ENCODE data around the gene ZMYM4. TPM values are rescaled to one million over a fixed set of nuclear protein-coding genes. Genes with fewer than 3 reads are reported as not detected.

Gene ZMYM4
- polyA plus RNA-seq, 1 donor (not counting 4 experiments of a cell fraction or from before 2014, with no cell fraction given), result 24.8 TPM

GRCh38 chr1:35264035-35264434 is 4.5 kb upstream of the ZMYM4 start:
- no peak overlapping the region for H3K4me3 ChIP-seq (ENCODE audit: control insufficient read depth in 2 of 3, extremely low read depth in 1 of 3, insufficient read depth in 2 of 3, low read depth in 1 of 3, low read length in 3 of 3)
- H4K20me1 ChIP-seq (ENCODE audit: control insufficient read depth, extremely low read depth, insufficient read depth, low read length), result no peaks in the 10 kb centered on the region
- H3K79me2 ChIP-seq (ENCODE audit: control insufficient read depth, insufficient read depth, low read length), result peaks cover 3% of the 10 kb centered on the region
- H3K4me1 ChIP-seq (ENCODE audit: control insufficient read depth, extremely low read depth, insufficient read depth, low read length), result peaks cover 15% of the 10 kb centered on the region
- TF ChIP-seq, protein P1, sequence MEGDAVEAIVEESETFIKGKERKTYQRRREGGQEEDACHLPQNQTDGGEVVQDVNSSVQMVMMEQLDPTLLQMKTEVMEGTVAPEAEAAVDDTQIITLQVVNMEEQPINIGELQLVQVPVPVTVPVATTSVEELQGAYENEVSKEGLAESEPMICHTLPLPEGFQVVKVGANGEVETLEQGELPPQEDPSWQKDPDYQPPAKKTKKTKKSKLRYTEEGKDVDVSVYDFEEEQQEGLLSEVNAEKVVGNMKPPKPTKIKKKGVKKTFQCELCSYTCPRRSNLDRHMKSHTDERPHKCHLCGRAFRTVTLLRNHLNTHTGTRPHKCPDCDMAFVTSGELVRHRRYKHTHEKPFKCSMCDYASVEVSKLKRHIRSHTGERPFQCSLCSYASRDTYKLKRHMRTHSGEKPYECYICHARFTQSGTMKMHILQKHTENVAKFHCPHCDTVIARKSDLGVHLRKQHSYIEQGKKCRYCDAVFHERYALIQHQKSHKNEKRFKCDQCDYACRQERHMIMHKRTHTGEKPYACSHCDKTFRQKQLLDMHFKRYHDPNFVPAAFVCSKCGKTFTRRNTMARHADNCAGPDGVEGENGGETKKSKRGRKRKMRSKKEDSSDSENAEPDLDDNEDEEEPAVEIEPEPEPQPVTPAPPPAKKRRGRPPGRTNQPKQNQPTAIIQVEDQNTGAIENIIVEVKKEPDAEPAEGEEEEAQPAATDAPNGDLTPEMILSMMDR (optimal IDR thresholded peaks at IDR 0.05 in 1 of 3, IDR thresholded peaks at IDR 0.05 in 1 of 3, conservative IDR thresholded peaks at IDR 0.05 in 1 of 3; ENCODE audit: extremely low read depth in 1 of 3, insufficient read depth in 2 of 3, low read length in 3 of 3), result no peak
- no peak for TF ChIP-seq EZH2 (IDR thresholded peaks at IDR 0.05; ENCODE audit: low read length)
- H2AFZ ChIP-seq (ENCODE audit: control insufficient read depth, low read length), result no peak overlapping the region
- FAIRE-seq, result no peak
- H3K27me3 ChIP-seq (ENCODE audit: control insufficient read depth, extremely low read depth, insufficient read depth, low read length), result no peaks in the 10 kb centered on the region
- H3K36me3 ChIP-seq (ENCODE audit: control insufficient read depth in 2 of 2, extremely low read depth in 1 of 2, insufficient read depth in 2 of 2, low read length in 2 of 2), result no peaks in the 10 kb centered on the region
- dilution Hi-C loops (cut with MboI; ENCODE audit: extremely low pct_ligation_motif_present, low sequenced_read_pairs), result no loop called here
- H3K9ac ChIP-seq (ENCODE audit: control insufficient read depth, extremely low read depth, insufficient read depth, low read length), result no peak overlapping the region
- no peak overlapping the region for H3K4me2 ChIP-seq (ENCODE audit: control insufficient read depth, extremely low read depth, insufficient read depth, low read depth, low read length)
- H3K9me3 ChIP-seq (ENCODE audit: control insufficient read depth, low read depth, low read length), result no peaks in the 10 kb centered on the region
- H3K9me1 ChIP-seq (ENCODE audit: control insufficient read depth, extremely low read depth, insufficient read depth, low read length), result no peaks in the 10 kb centered on the region
- no peak overlapping the region for H3K27ac ChIP-seq (ENCODE audit: control insufficient read depth, insufficient read depth, low read length)
- no peak for DNase-seq (ENCODE audit: low read depth, low spot score)

DNA sequence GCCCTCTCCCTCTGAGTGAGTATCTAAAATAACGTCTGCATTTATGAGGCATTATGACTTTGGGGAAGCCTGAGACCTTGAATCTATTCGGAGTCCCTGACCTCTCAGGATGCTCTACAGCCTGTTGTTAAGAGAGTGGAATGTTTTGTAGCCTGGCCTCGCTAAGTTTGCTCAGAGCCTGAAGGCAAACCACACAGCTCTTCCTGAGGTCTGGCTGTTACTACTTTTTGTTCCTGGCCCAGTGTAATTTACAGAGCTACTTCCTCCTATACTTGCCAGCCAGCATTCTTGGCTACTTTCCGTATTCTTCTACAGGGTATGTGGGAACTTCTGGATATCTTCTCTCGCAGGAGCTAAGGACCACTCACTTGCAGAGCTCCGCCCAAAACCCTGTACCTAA is 3.6 kb upstream of the ZMYM4 start:
- Histone ChIP-seq H3K9ac (ENCODE audit: control insufficient read depth, extremely low read depth, insufficient read depth, low read length) (no peak overlapping the region), H3K9me1 (ENCODE audit: control insufficient read depth, extremely low read depth, insufficient read depth, low read length) (no peaks in the 10 kb centered on the region), H3K4me2 (ENCODE audit: control insufficient read depth, extremely low read depth, insufficient read depth, low read depth, low read length) (peak overlapping the region; percentile 39), H4K20me1 (ENCODE audit: control insufficient read depth, extremely low read depth, insufficient read depth, low read length) (no peaks in the 10 kb centered on the region), H3K9me3 (ENCODE audit: control insufficient read depth, low read depth, low read length) (no peaks in the 10 kb centered on the region), H2AFZ (ENCODE audit: control insufficient read depth, low read length) (no peak overlapping the region), H3K4me1 (ENCODE audit: control insufficient read depth, extremely low read depth, insufficient read depth, low read length) (peaks cover 18% of the 10 kb centered on the region), H3K27ac (ENCODE audit: control insufficient read depth, insufficient read depth, low read length) (no peak overlapping the region), H3K79me2 (ENCODE audit: control insufficient read depth, insufficient read depth, low read length) (peaks cover 11% of the 10 kb centered on the region), H3K4me3 (ENCODE audit: control insufficient read depth in 2 of 3, extremely low read depth in 1 of 3, insufficient read depth in 2 of 3, low read depth in 1 of 3, low read length in 3 of 3) (no peak overlapping the region), H3K27me3 (ENCODE audit: control insufficient read depth, extremely low read depth, insufficient read depth, low read length) (no peaks in the 10 kb centered on the region), H3K36me3 (ENCODE audit: control insufficient read depth in 2 of 2, extremely low read depth in 1 of 2, insufficient read depth in 2 of 2, low read length in 2 of 2) (no peaks in the 10 kb centered on the region)
- TF ChIP-seq, protein P1 (optimal IDR thresholded peaks at IDR 0.05 in 1 of 3, IDR thresholded peaks at IDR 0.05 in 1 of 3, conservative IDR thresholded peaks at IDR 0.05 in 1 of 3; ENCODE audit: extremely low read depth in 1 of 3, insufficient read depth in 2 of 3, low read length in 3 of 3), result no peak
- no peak for TF ChIP-seq EZH2 (IDR thresholded peaks at IDR 0.05; ENCODE audit: low read length)
- dilution Hi-C loops (cut with MboI; ENCODE audit: extremely low pct_ligation_motif_present, low sequenced_read_pairs), result no loop called here
- DNase-seq (ENCODE audit: low read depth, low spot score), result no peak
- FAIRE-seq, result peak; percentile 94
